Psoas muscle (tissue), 8 donors: Measurements from ENCODE around the gene SYMPK. TPM values are rescaled to one million over a fixed set of nuclear protein-coding genes. Genes with fewer than 3 reads are reported as not detected.

ENCODE experiments used
- ATAC-seq, 4 donors: fragments of 200-7000 bp; cut with Tn5 transposase; one replicate each; pipeline ENCODE4 v1.9.1; 2020; ENCODE audit warnings: moderate library complexity in 3 of 4, mild to moderate bottlenecking in 2 of 4
- DNase-seq, 2 donors: peaks; one replicate each; pipeline ENCODE4 v3.0.0-alpha.2; 2020
- H3K27ac ChIP-seq: fragments of 200-600 bp; one replicate; pipeline ENCODE4 v1.8.0; 2022
- H3K27me3 ChIP-seq, 3 donors: fragments of 200-600 bp in 1 of 3; one replicate each; pipeline versions ENCODE4 v1.6.1 to v1.8.0; 2013 to 2022; ENCODE audit warnings: low read length in 2 of 3, mild to moderate bottlenecking in 2 of 3, moderate library complexity in 1 of 3; ENCODE audit not compliant: insufficient read depth in 3 of 3
- H3K36me3 ChIP-seq, 2 donors: fragments of 200-600 bp in 1 of 2; one replicate each; pipeline versions ENCODE4 v1.6.1 to v1.8.0; 2013 to 2022; ENCODE audit warnings: low read depth in 1 of 2, mild to moderate bottlenecking in 1 of 2, moderate library complexity in 1 of 2; ENCODE audit not compliant: insufficient read depth in 1 of 2
- H3K4me1 ChIP-seq: fragments of 200-600 bp; one replicate; pipeline ENCODE4 v1.8.0; 2022
- H3K4me3 ChIP-seq: fragments of 200-600 bp; one replicate; pipeline ENCODE4 v1.8.0; 2022; ENCODE audit warnings: mild to moderate bottlenecking
- H3K9me3 ChIP-seq: fragments of 200-600 bp; one replicate; pipeline ENCODE4 v1.8.0; 2022
- CTCF ChIP-seq: fragments of 200-600 bp; IDR thresholded peaks from one replicate; pipeline ENCODE4 v1.8.0; 2022; ENCODE audit warnings: antibody characterized with exemption
- WGBS, 3 donors: extraction: QIAGEN DNeasy Blood & Tissue Kit; methylation state at CpG; one replicate each; pipeline versions ENCODE4 v1.1.6 to v1.1.7; 2013; 5-methylcytosine and 5-hydroxymethylcytosine counted together
- intact Hi-C, 2 donors: fragments of 100-400 bp; cut with DNase I; formaldehyde crosslinking; loops; one replicate each; pipeline versions ENCODE4 v1.11.0 to v1.14.2; 2022
- polyA plus RNA-seq, 3 donors: library from polyadenylated mRNA; stranded (reverse); fragments of 200-250 nt; gene quantifications; one replicate each; pipeline ENCODE4 v1.2.3, GENCODE V29; 2013
- total RNA-seq, 4 donors: library from RNA; stranded (reverse); fragmentation: NEBNext Ultra II Directional in 2 of 4; extraction: Animal tissue kit (Norgen Biotek cat#: 25700) in 2 of 4; gene quantifications; one replicate each; pipeline versions ENCODE4 v1.2.1 to v1.2.4, GENCODE V29; 2021 to 2023
- donor health status: healthy with polysubstance abuse.
- donor health status: DM: no; HTN: no; CAD: no; lungs with moderate emphysema.
- donor health status: Bipolar disorder and iron deficiency.
- donor health status: healthy.
- donor health status: DM: yes; HTN: yes; CAD: no.
- donor health status: DM: no; HTN: no; CAD: no.
- donor health status: DM: no; HTN: no; CAD: no.
- donor health status: DM: yes; HTN: yes; CAD: no.

The SYMPK gene
- total and polyA plus RNA-seq, 7 donors, result 27.6 to 80.3 (median 47.6) TPM

- Histone ChIP-seq H3K4me3 (no peak overlapping the region), H3K27me3 (no peaks in the 10 kb centered on the region), H3K9me3 (no peaks in the 10 kb centered on the region), H3K4me1 (peaks cover 22% of the 10 kb centered on the region), H3K36me3 (peaks cover 4 to 59% of the 10 kb centered on the region in 2 donors), H3K27ac (no peak overlapping the region)
- no peak for TF ChIP-seq CTCF
- ATAC-seq (no peak), DNase-seq (no peak)
- intact Hi-C loops, result no loop called here
- WGBS, 3 donors, result 92 to 94% (median 93%) methylated on average over 26 to 28 of the region's 28 CpGs
These were observed 84.8 kb downstream of the SYMPK start for GRCh38 chr19:45778010-45778661.

GRCh38 chr19:45777395-45777961, 85.5 kb downstream of the SYMPK start:
- DNase-seq (no peak), ATAC-seq (no peak)
- H3K27me3 ChIP-seq, result no peaks in the 10 kb centered on the region
- H3K9me3 ChIP-seq, result no peaks in the 10 kb centered on the region
- no peak overlapping the region for H3K4me3 ChIP-seq
- TF ChIP-seq CTCF, result no peak
- intact Hi-C loops, result no loop called here
- H3K4me1 ChIP-seq, result peaks cover 21% of the 10 kb centered on the region
- peaks cover 4 to 66% of the 10 kb centered on the region in 2 donors for H3K36me3 ChIP-seq
- WGBS, 3 donors, result 93 to 94% (median 93%) methylated on average over 33 to 34 of the region's 34 CpGs
- H3K27ac ChIP-seq, result no peak overlapping the region

- Histone ChIP-seq H3K4me3 (no peak overlapping the region), H3K36me3 (peaks cover 4 to 74% of the 10 kb centered on the region in 2 donors), H3K27ac (no peak overlapping the region), H3K4me1 (peaks cover 15% of the 10 kb centered on the region), H3K9me3 (no peaks in the 10 kb centered on the region), H3K27me3 (no peaks in the 10 kb centered on the region)
- no peak for DNase-seq
- TF ChIP-seq CTCF, result no peak
- no peak for ATAC-seq
- intact Hi-C loops, result no loop called here
- WGBS, 3 donors, result 85 to 88% (median 88%) methylated on average over 9 of the region's 9 CpGs
These were observed 88.2 kb downstream of the SYMPK start for GRCh38 chr19:45774765-45775164.

GRCh38 chr19:45773384-45773783, 89.6 kb downstream of the SYMPK start:
- ATAC-seq, result no peak
- H3K9me3 ChIP-seq, result no peaks in the 10 kb centered on the region
- H3K4me3 ChIP-seq, result no peak overlapping the region
- H3K36me3 ChIP-seq, result peaks cover 4 to 62% of the 10 kb centered on the region in 2 donors
- 15 to 39% (median 29%) methylated on average over 2 of the region's 2 CpGs for WGBS, 3 donors
- peaks cover 9% of the 10 kb centered on the region for H3K4me1 ChIP-seq
- intact Hi-C loops, result no loop called here
- no peak for TF ChIP-seq CTCF
- H3K27ac ChIP-seq, result peak overlapping the region; percentile 58
- no peak for DNase-seq
- H3K27me3 ChIP-seq, result no peaks in the 10 kb centered on the region
